ENCODE data around the gene DOK3.

DOK3 gene

GRCh38 chr5:177509381-177509951 lies at the start of gene DOK3:
DOK3 (minus strand) TSS chr5:177509826; CDS start chr5:177509540, 286 bp downstream.
- DNase-seq = no peak

GRCh38 chr5:177557796-177558195 lies 48.2 kb upstream of the DOK3 start:
- no peak for DNase-seq

- DNase-seq = no peak
Observed at GRCh38 chr5:177557041-177557647, 47.5 kb upstream of the DOK3 start.

- no peak for DNase-seq
Observed at GRCh38 chr5:177555665-177556064, 46.0 kb upstream of the DOK3 start.

GRCh38 chr5:177555228-177555627 lies 45.6 kb upstream of the DOK3 start:
- DNase-seq = no peak

GRCh38 chr5:177554474-177555111 lies 45.0 kb upstream of the DOK3 start, which contains the start of gene FAM193B:
FAM193B (minus strand) TSS chr5:177554563; CDS start chr5:177554458, 105 bp downstream.
- DNase-seq = peak; percentile 96

- DNase-seq = peak; percentile 69
Observed at GRCh38 chr5:177553671-177554429, 44.2 kb upstream of the DOK3 start.

GRCh38 chr5:177552839-177553455 lies 43.3 kb upstream of the DOK3 start:
- DNase-seq = peak; percentile 33

- DNase-seq = no peak
Observed at GRCh38 chr5:177550122-177550521, 40.5 kb upstream of the DOK3 start.

- no peak for DNase-seq
Observed at GRCh38 chr5:177548495-177548894, 38.9 kb upstream of the DOK3 start.

- DNase-seq = no peak
Observed at GRCh38 chr5:177547736-177548135, 38.1 kb upstream of the DOK3 start.

- DNase-seq = peak; percentile 33
Observed at GRCh38 chr5:177546258-177546741, 36.7 kb upstream of the DOK3 start.

- DNase-seq = no peak
Observed at GRCh38 chr5:177545487-177546257, 36.0 kb upstream of the DOK3 start.

GRCh38 chr5:177542816-177543465 lies 33.3 kb upstream of the DOK3 start:
- peak; percentile 48 for DNase-seq

- no peak for DNase-seq
Observed at GRCh38 chr5:177540438-177540837, 30.8 kb upstream of the DOK3 start.

GRCh38 chr5:177539411-177539810 lies 29.8 kb upstream of the DOK3 start:
- no peak for DNase-seq

GRCh38 chr5:177538876-177539275 lies 29.2 kb upstream of the DOK3 start:
- DNase-seq = no peak

- peak; percentile 22 for DNase-seq
Observed at GRCh38 chr5:177537389-177538361, 28.0 kb upstream of the DOK3 start.

- DNase-seq = no peak
Observed at GRCh38 chr5:177536386-177536785, 26.8 kb upstream of the DOK3 start.

- DNase-seq = no peak
Observed at GRCh38 chr5:177535125-177535524, 25.5 kb upstream of the DOK3 start.

All from eye (tissue), 1 donor.